Measurements from ENCODE around the gene IL1RAPL1. TPM values are rescaled to one million over a fixed set of nuclear protein-coding genes. Genes with fewer than 3 reads are reported as not detected.

The IL1RAPL1 gene
- total and polyA plus RNA-seq, 2 donors (not counting 3 experiments of a cell fraction or from before 2014, with no cell fraction given) = 0.79 to 1.3 TPM

- Histone ChIP-seq H3K9me1 (replicated peaks; ENCODE audit: control insufficient read depth, extremely low read depth, insufficient read depth, low read length) (no peaks in the 10 kb centered on the region), H3K4me1 (ENCODE audit: control insufficient read depth, extremely low read depth, insufficient read depth, low read length) (no peaks in the 10 kb centered on the region), H4K20me1 (replicated peaks; ENCODE audit: control insufficient read depth, extremely low read depth, insufficient read depth, low read length) (no peaks in the 10 kb centered on the region), H3K27ac (ENCODE audit: insufficient read depth, low read depth, low read length) (no peak overlapping the region), H3K79me2 (ENCODE audit: control insufficient read depth, insufficient read depth, low read length) (no peaks in the 10 kb centered on the region), H3K4me3 (replicated peaks in 1 of 3; ENCODE audit: insufficient read depth in 1 of 3, low read depth in 1 of 3, low read length in 3 of 3) (no peak overlapping the region), H2AFZ (ENCODE audit: low read depth, low read length) (no peak overlapping the region), H3K27me3 (ENCODE audit: control insufficient read depth in 2 of 2, insufficient read depth in 2 of 2, low read length in 2 of 2) (no peaks in the 10 kb centered on the region), H3K9me3 (replicated peaks; ENCODE audit: control insufficient read depth, insufficient read depth, low read length) (no peaks in the 10 kb centered on the region), H3K36me3 (ENCODE audit: control insufficient read depth in 2 of 2, extremely low read depth in 1 of 2, insufficient read depth in 2 of 2, low read length in 2 of 2) (no peaks in the 10 kb centered on the region), H3K4me2 (ENCODE audit: insufficient read depth, low read length) (no peak overlapping the region), H3K9ac (replicated peaks; ENCODE audit: extremely low read depth, insufficient read depth, low read length) (no peak overlapping the region)
- no peak for FAIRE-seq
- DNase-seq (ENCODE audit: low read depth, low spot score) = no peak
- POLR2A ChIA-PET = no interaction called here
- TF ChIP-seq POLR2AphosphoS5 (IDR thresholded peaks at IDR 0.05; ENCODE audit: insufficient read depth, low read depth, low read length) (no peak), EZH2 (IDR thresholded peaks at IDR 0.05; ENCODE audit: borderline replicate concordance, low read depth, low read length, severe bottlenecking) (no peak), POLR2A (IDR thresholded peaks at IDR 0.05; ENCODE audit: low read depth, low read length) (no peak), JUN (IDR thresholded peaks at IDR 0.05; ENCODE audit: borderline replicate concordance, insufficient read depth, insufficient read length, low read depth) (no peak), CTCF (IDR thresholded peaks at IDR 0.05; ENCODE audit: extremely low read depth in 1 of 2, insufficient read depth in 1 of 2, low read depth in 1 of 2, low read length in 2 of 2) (no peak), MAX (IDR thresholded peaks at IDR 0.05; ENCODE audit: insufficient read depth, insufficient read length) (no peak), FOS (IDR thresholded peaks at IDR 0.05; ENCODE audit: borderline replicate concordance, insufficient read depth, low read length) (no peak), MYC (IDR thresholded peaks at IDR 0.05; ENCODE audit: low read depth, low read length) (no peak), GATA2 (IDR thresholded peaks at IDR 0.05; ENCODE audit: insufficient read depth, insufficient read length, low read depth, low read length) (no peak)
- CTCF ChIA-PET = no interaction called here
- intact Hi-C loops (cut with micrococcal nuclease) (no loop called here), dilution Hi-C loops (cut with MboI; ENCODE audit: extremely low pct_ligation_motif_present, low sequenced_read_pairs) (no loop called here)
- no TSS peak for BruUV-seq (replicated peaks)
Measured at GRCh38 chrX:29274517-29274916, 687.3 kb downstream of the IL1RAPL1 start.

Data from endothelial cell of umbilical vein (primary cell).